Esophagus muscularis mucosa (tissue), 4 donors: Measurements from ENCODE around the gene CERS2. TPM values are rescaled to one million over a fixed set of nuclear protein-coding genes. Genes with fewer than 3 reads are reported as not detected.

Experiments used
- DNase-seq: peaks from one replicate; pipeline ENCODE4 v3.0.0-alpha.2; 2017; ENCODE audit errors: extremely low spot score
- H3K27ac ChIP-seq, 4 donors: fragments of 200-600 bp; sonication (generic); replicated peaks in 1 of 4; 1 replicate in 3 of 4; 2 replicates in 1 of 4; pipeline ENCODE4 v1.5.1; 2016 to 2019; ENCODE audit warnings: mild to moderate bottlenecking in 1 of 4
- H3K27me3 ChIP-seq, 4 donors: fragments of 200-600 bp; sonication (generic); one replicate each; pipeline versions ENCODE4 v1.5.1 to v1.6.0; 2016 to 2019
- H3K36me3 ChIP-seq, 4 donors: fragments of 200-600 bp; sonication (generic); one replicate each; pipeline ENCODE4 v1.5.1; 2016 to 2019
- H3K4me1 ChIP-seq, 4 donors: fragments of 200-600 bp; sonication (generic); one replicate each; pipeline ENCODE4 v1.5.1; 2016 to 2019
- H3K4me3 ChIP-seq, 4 donors: fragments of 200-600 bp; sonication (generic); 1 replicate in 2 of 4; 2 replicates in 2 of 4; pipeline ENCODE4 v1.5.1; 2016 to 2019; ENCODE audit warnings: mild to moderate bottlenecking in 4 of 4, moderate library complexity in 1 of 4
- H3K9me3 ChIP-seq, 4 donors: fragments of 200-600 bp; sonication (generic); 1 replicate in 3 of 4; 2 replicates in 1 of 4; pipeline ENCODE4 v1.5.1; 2016 to 2019
- CTCF ChIP-seq, 3 experiments: fragments of 200-600 bp in 2 of 3; fragments of 450-650 bp in 1 of 3; sonication (generic) in 2 of 3; IDR thresholded peaks; one replicate each; pipeline ENCODE4 v1.5.1; 2017 to 2019; ENCODE audit warnings: antibody characterized with exemption in 3 of 3, mild to moderate bottlenecking in 2 of 3, moderate library complexity in 1 of 3
- EP300 ChIP-seq: sonication (generic); formaldehyde crosslinking; IDR thresholded peaks from one replicate; pipeline ENCODE4 v1.6.1; 2017; ENCODE audit warnings: antibody characterized with exemption
- POLR2A ChIP-seq: fragments of 450-650 bp; IDR thresholded peaks from one replicate; pipeline ENCODE4 v1.6.1; 2017; ENCODE audit warnings: antibody characterized with exemption, moderate library complexity, mild to moderate bottlenecking, low read depth
- POLR2AphosphoS5 ChIP-seq, 2 donors: sonication (generic); formaldehyde crosslinking; IDR thresholded peaks; one replicate each; pipeline ENCODE4 v1.6.1; 2017; ENCODE audit warnings: antibody characterized with exemption in 2 of 2
- WGBS: methylation state at CpG from one replicate; pipeline ENCODE4 v1.1.5; 2018; 5-methylcytosine and 5-hydroxymethylcytosine counted together
- intact Hi-C: fragments of 100-400 bp; cut with DNase I; formaldehyde crosslinking; loops from one replicate; pipeline ENCODE4 v1.15.1; 2023
- total RNA-seq, 4 donors: library from RNA; depleted of rRNA; stranded (reverse); fragments of >200 nt; gene quantifications; one replicate each; pipeline versions ENCODE4 v1.1.0 to v1.2.1, GENCODE V29; 2016

The CERS2 gene
- total RNA-seq, 4 donors from 2014 or later = 91.8 to 130 (median 117) TPM

- intact Hi-C loops = loop anchor here (10.0 kb wide), 1 partner anchor 308 kb away; the partner anchor contains the start of gene GOLPH3L
- H3K27ac ChIP-seq = peak overlapping the region in 1 of 4 donors; percentile 39
These were observed 28.0 kb upstream of the CERS2 start for GRCh38 chr1:151002611-151003010.

GRCh38 chr1:151002051-151002450 is 27.4 kb upstream of the CERS2 start:
- Histone ChIP-seq H3K27ac (no peak overlapping the region), H3K4me3 (no peak overlapping the region), H3K36me3 (peaks cover 27 to 57% (median 49%) of the 10 kb centered on the region in 4 donors), H3K9me3 (no peaks in the 10 kb centered on the region), H3K4me1 (peaks cover 42 to 55% (median 49%) of the 10 kb centered on the region in 4 donors), H3K27me3 (no peaks in the 10 kb centered on the region)
- TF ChIP-seq POLR2AphosphoS5 (IDR thresholded peaks at IDR 0.05) (no peak), CTCF (IDR thresholded peaks at IDR 0.05) (no peak), POLR2A (no peak), EP300 (no peak)
- intact Hi-C loops = loop anchor here (10.0 kb wide), 1 partner anchor 307 kb away; the partner anchor contains the start of gene GOLPH3L
- WGBS = 83% methylated on average over 2 of the region's 3 CpGs
- no peak for DNase-seq

More at GRCh38 chr1:151002611-151003010, 28.0 kb upstream of the CERS2 start:
- Histone ChIP-seq H3K9me3 (no peaks in the 10 kb centered on the region), H3K36me3 (peaks cover 21 to 52% (median 43%) of the 10 kb centered on the region in 4 donors), H3K27me3 (no peaks in the 10 kb centered on the region), H3K4me3 (peak overlapping the region in 2 of 4 donors; percentile 62 to 75), H3K4me1 (peaks cover 48 to 60% (median 55%) of the 10 kb centered on the region in 4 donors)
- no peak for TF ChIP-seq EP300
- no peak for TF ChIP-seq CTCF (IDR thresholded peaks at IDR 0.05)
- TF ChIP-seq POLR2AphosphoS5 (IDR thresholded peaks at IDR 0.05) = no peak
- no peak for TF ChIP-seq POLR2A
- WGBS = 43% methylated on average over 2 of the region's 2 CpGs
- DNase-seq = no peak

GRCh38 chr1:151001602-151002001 is 27.0 kb upstream of the CERS2 start:
- no peak overlapping the region for H3K4me3 ChIP-seq
- DNase-seq = no peak
- no peak overlapping the region for H3K27ac ChIP-seq
- H3K4me1 ChIP-seq = peaks cover 39 to 50% (median 45%) of the 10 kb centered on the region in 4 donors
- WGBS = 56% methylated on average over 4 of the region's 4 CpGs
- no peaks in the 10 kb centered on the region for H3K9me3 ChIP-seq
- intact Hi-C loops = loop anchor here (10.0 kb wide), 1 partner anchor 307 kb away; the partner anchor contains the start of gene GOLPH3L
- TF ChIP-seq POLR2A (no peak), POLR2AphosphoS5 (IDR thresholded peaks at IDR 0.05) (no peak)
- H3K36me3 ChIP-seq = peaks cover 31 to 62% (median 53%) of the 10 kb centered on the region in 4 donors
- no peaks in the 10 kb centered on the region for H3K27me3 ChIP-seq

- DNase-seq = no peak
- Histone ChIP-seq H3K36me3 (peaks cover 32 to 64% (median 55%) of the 10 kb centered on the region in 4 donors), H3K27me3 (no peaks in the 10 kb centered on the region), H3K4me3 (no peak overlapping the region), H3K4me1 (peaks cover 45 to 51% (median 49%) of the 10 kb centered on the region in 4 donors), H3K9me3 (no peaks in the 10 kb centered on the region), H3K27ac (no peak overlapping the region)
- intact Hi-C loops = loop anchor here (10.0 kb wide), 1 partner anchor 306 kb away; the partner anchor contains the start of gene GOLPH3L
- TF ChIP-seq POLR2AphosphoS5 (IDR thresholded peaks at IDR 0.05) = no peak
- no peak for TF ChIP-seq CTCF (IDR thresholded peaks at IDR 0.05)
- TF ChIP-seq EP300 = no peak
- no peak for TF ChIP-seq POLR2A
- 100% methylated on average over 3 of the region's 3 CpGs for WGBS
These were observed 25.8 kb upstream of the CERS2 start for GRCh38 chr1:151000408-151000807.

- intact Hi-C loops = loop anchor here (10.0 kb wide), 1 partner anchor 305 kb away; the partner anchor contains the start of gene GOLPH3L
- Histone ChIP-seq H3K9me3 (no peaks in the 10 kb centered on the region), H3K4me1 (peaks cover 43 to 50% (median 48%) of the 10 kb centered on the region in 4 donors), H3K27ac (no peak overlapping the region), H3K4me3 (no peak overlapping the region), H3K36me3 (peaks cover 32 to 64% (median 55%) of the 10 kb centered on the region in 4 donors), H3K27me3 (no peaks in the 10 kb centered on the region)
- no peak for DNase-seq
- 92% methylated on average over 2 of the region's 2 CpGs for WGBS
- TF ChIP-seq CTCF (IDR thresholded peaks at IDR 0.05) = no peak
- no peak for TF ChIP-seq POLR2A
- TF ChIP-seq EP300 = no peak
- no peak for TF ChIP-seq POLR2AphosphoS5 (IDR thresholded peaks at IDR 0.05)
These were observed 25.3 kb upstream of the CERS2 start for GRCh38 chr1:150999926-151000325.
